Stimulated activated CD8-positive, alpha-beta memory T cell treated with anti-CD3 and anti-CD28 coated beads, Interleukin-12 subunit alpha, Interleukin-12 subunit beta, amount 100 ng/mL, for 1 hour (primary cell): ENCODE data around the gene CSNK1G1.

Experiments used
- DNase-seq: peaks from one replicate; pipeline ENCODE4 v3.0.0-alpha.2; 2020; ENCODE audit warnings: low read depth

Gene CSNK1G1

GRCh38 chr15:64191971-64192830 lies 163.8 kb downstream of the CSNK1G1 start:
- DNase-seq = no peak

- DNase-seq = no peak
Observed at GRCh38 chr15:64187396-64188191, 168.4 kb downstream of the CSNK1G1 start.

GRCh38 chr15:64185146-64185911 lies 170.6 kb downstream of the CSNK1G1 start:
- DNase-seq = no peak

- DNase-seq = no peak
Observed at GRCh38 chr15:64182859-64183370, 173.1 kb downstream of the CSNK1G1 start.

GRCh38 chr15:64180235-64180824 lies 175.6 kb downstream of the CSNK1G1 start:
- no peak for DNase-seq

GRCh38 chr15:64166102-64166890 lies 189.7 kb downstream of the CSNK1G1 start:
- no peak for DNase-seq

- no peak for DNase-seq
Observed at GRCh38 chr15:64164436-64164835, 191.5 kb downstream of the CSNK1G1 start.

GRCh38 chr15:64163659-64164362 lies 192.2 kb downstream of the CSNK1G1 start:
- no peak for DNase-seq

- peak; percentile 93 for DNase-seq
Observed at GRCh38 chr15:64162869-64163658, 192.9 kb downstream of the CSNK1G1 start, which contains the start of gene PPIB. Gene PPIB, minus strand, starts transcription at chr15:64163022. Its CDS starts 36 bp downstream, at chr15:64162986.

GRCh38 chr15:64162478-64162868 lies 193.5 kb downstream of the CSNK1G1 start:
- DNase-seq = no peak

GRCh38 chr15:64161688-64162477 lies 194.1 kb downstream of the CSNK1G1 start:
- DNase-seq = no peak

GRCh38 chr15:64158363-64159134 lies 197.4 kb downstream of the CSNK1G1 start:
- DNase-seq = no peak

GRCh38 chr15:64157599-64158125 lies 198.3 kb downstream of the CSNK1G1 start:
- no peak for DNase-seq

- no peak for DNase-seq
Observed at GRCh38 chr15:64156652-64157331, 199.2 kb downstream of the CSNK1G1 start.

GRCh38 chr15:64155802-64156651 lies 199.9 kb downstream of the CSNK1G1 start:
- DNase-seq = no peak
